SK-N-SH treated with all-trans-retinoic acid at 6 μM for 48 hours (cell line): ENCODE measurements around the gene RBMS3.

ENCODE experiments used
- ATAC-seq: fragments of 200-7000 bp; cut with Tn5 transposase; 3 replicates; pipeline ENCODE4 v1.9.1; 2020; ENCODE audit warnings: mild to moderate bottlenecking, moderate library complexity
- BACH2 ChIP-seq: fragments of 250-450 bp; sonication (Bioruptor Pico); IDR thresholded peaks from 2 replicates; pipeline ENCODE4 v1.9.0; 2021; ENCODE audit warnings: mild to moderate bottlenecking, borderline replicate concordance
- CSDC2 ChIP-seq: fragments of 250-450 bp; sonication (Bioruptor Pico); IDR thresholded peaks from 2 replicates; pipeline ENCODE4 v1.5.0; 2020; ENCODE audit warnings: mild to moderate bottlenecking, moderate library complexity
- GLIS3 ChIP-seq: fragments of 250-450 bp; sonication (Bioruptor Pico); IDR thresholded peaks from 2 replicates; pipeline ENCODE4 v1.5.0; 2020; ENCODE audit warnings: mild to moderate bottlenecking, moderate library complexity
- ISL1 ChIP-seq: fragments of 250-450 bp; sonication (Bioruptor Pico); IDR thresholded peaks from 2 replicates; pipeline ENCODE4 v2.1.2; 2022; ENCODE audit warnings: mild to moderate bottlenecking, moderate library complexity
- RARB ChIP-seq: fragments of 250-450 bp; sonication (Bioruptor Pico); IDR thresholded peaks from 2 replicates; pipeline ENCODE4 v1.8.0; 2021; ENCODE audit warnings: mild to moderate bottlenecking, moderate library complexity
- SNAI2 ChIP-seq: fragments of 250-450 bp; sonication (Bioruptor Pico); IDR thresholded peaks from 2 replicates; pipeline ENCODE4 v1.5.0; 2020; ENCODE audit warnings: mild to moderate bottlenecking, moderate library complexity
- TCF4 ChIP-seq: fragments of 250-450 bp; sonication (Bioruptor Pico); IDR thresholded peaks from 2 replicates; pipeline ENCODE4 v1.8.0; 2021; ENCODE audit warnings: mild to moderate bottlenecking, moderate library complexity, borderline replicate concordance
- TOX ChIP-seq: fragments of 250-450 bp; sonication (Bioruptor Pico); IDR thresholded peaks from 2 replicates; pipeline ENCODE4 v1.8.0; 2021; ENCODE audit warnings: mild to moderate bottlenecking, moderate library complexity, borderline replicate concordance
- ZFP3 ChIP-seq: fragments of 250-450 bp; sonication (Bioruptor Pico); IDR thresholded peaks from 2 replicates; pipeline ENCODE4 v1.5.0; 2020; ENCODE audit warnings: mild to moderate bottlenecking, moderate library complexity
- ZFP30 ChIP-seq: fragments of 450-650 bp; formaldehyde crosslinking; IDR thresholded peaks from 2 replicates; pipeline ENCODE4 v1.5.0; 2022; ENCODE audit warnings: mild to moderate bottlenecking, moderate library complexity
- ZNF70 ChIP-seq: fragments of 450-650 bp; formaldehyde crosslinking; IDR thresholded peaks from 2 replicates; pipeline ENCODE4 v1.5.0; 2020; ENCODE audit warnings: mild to moderate bottlenecking, moderate library complexity
- TF ChIP-seq, protein P1 (sequence below): fragments of 250-450 bp; sonication (Bioruptor Pico); IDR thresholded peaks from 2 replicates; pipeline ENCODE4 v1.5.1; 2020; ENCODE audit warnings: low read depth, mild to moderate bottlenecking, moderate library complexity
- TF ChIP-seq, protein P2 (sequence below): fragments of 250-450 bp; sonication (Bioruptor Pico); IDR thresholded peaks from 2 replicates; pipeline ENCODE4 v1.5.1; 2021; ENCODE audit warnings: mild to moderate bottlenecking, moderate library complexity
- TF ChIP-seq, protein P3 (sequence below): fragments of 250-450 bp; sonication (Bioruptor Pico); IDR thresholded peaks from 2 replicates; pipeline ENCODE4 v1.5.0; 2020; ENCODE audit warnings: mild to moderate bottlenecking, moderate library complexity
- TF ChIP-seq, protein P4 (sequence below): fragments of 250-450 bp; sonication (Bioruptor Pico); IDR thresholded peaks from 2 replicates; pipeline ENCODE4 v1.8.0; 2021; ENCODE audit warnings: low read depth, mild to moderate bottlenecking, moderate library complexity, borderline replicate concordance

Gene RBMS3

DNA sequence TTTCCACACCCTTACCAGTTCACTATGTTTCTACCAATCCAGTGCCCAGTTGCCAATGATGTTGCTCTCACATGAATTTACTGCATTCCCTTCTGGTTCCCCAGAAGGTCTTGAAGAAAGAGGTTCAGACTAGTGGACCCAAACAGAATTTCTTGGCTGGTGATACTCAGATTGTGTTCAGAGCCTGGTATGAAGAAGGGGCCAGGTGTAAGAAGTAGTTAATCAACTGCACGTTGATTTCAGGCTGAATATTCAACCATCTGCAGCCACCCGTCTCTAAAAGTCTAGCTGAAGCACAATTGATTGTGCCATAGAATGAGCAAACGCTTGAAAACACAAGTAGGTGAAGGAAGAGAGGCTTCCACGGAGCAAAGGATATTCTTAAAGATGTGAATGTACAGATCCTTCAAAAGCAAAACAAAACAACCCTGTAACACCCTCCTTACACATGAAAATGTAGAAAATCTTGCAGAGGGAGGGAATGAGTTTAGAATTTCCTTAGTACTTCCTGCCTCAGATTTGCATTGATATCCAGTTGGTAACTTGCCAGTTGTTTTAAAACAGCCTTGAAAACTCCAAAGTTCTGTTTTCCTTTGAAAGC is 4.7 kb downstream of the RBMS3 start (continued):
- TF ChIP-seq, protein P1, sequence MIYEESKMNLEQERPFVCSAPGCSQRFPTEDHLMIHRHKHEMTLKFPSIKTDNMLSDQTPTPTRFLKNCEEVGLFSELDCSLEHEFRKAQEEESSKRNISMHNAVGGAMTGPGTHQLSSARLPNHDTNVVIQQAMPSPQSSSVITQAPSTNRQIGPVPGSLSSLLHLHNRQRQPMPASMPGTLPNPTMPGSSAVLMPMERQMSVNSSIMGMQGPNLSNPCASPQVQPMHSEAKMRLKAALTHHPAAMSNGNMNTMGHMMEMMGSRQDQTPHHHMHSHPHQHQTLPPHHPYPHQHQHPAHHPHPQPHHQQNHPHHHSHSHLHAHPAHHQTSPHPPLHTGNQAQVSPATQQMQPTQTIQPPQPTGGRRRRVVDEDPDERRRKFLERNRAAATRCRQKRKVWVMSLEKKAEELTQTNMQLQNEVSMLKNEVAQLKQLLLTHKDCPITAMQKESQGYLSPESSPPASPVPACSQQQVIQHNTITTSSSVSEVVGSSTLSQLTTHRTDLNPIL: no peak

DNA sequence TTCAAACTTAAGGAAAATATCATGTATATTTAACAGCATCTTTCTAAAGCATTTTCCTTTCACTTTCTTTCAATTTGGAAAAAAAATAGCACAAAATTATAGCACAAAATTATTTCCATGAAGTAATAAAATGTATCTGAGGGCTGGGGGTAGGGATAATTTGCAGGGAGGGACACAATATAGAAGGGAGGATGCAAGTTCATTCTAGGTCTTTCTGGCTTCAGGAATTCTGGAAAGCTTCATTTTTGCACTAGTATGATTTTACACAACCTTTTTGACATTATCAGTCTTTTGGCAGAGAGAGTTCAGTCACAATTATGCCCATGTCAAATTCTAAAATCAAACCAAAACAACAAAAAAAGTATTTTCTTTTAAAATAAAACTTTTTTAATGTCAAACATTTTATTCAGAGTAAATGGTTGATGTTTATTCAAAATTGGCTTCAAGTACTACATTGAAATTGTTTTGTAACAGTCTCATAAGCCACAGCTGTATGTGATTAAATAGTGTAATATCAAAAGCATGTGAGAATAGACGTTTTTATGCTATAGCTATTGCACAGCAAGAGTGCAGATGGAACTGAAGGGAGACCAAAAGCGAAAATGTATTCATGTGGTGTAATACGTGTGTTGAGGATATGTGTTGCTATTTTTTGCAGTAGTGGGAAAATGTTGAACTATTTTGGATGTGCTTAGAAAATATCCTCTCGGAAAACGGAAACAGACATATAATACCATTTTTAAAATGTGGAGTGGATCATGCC is 5.8 kb downstream of the RBMS3 start:
- no peak for TF ChIP-seq TOX (CRISPR knock-in tag)
- TF ChIP-seq, protein P2, sequence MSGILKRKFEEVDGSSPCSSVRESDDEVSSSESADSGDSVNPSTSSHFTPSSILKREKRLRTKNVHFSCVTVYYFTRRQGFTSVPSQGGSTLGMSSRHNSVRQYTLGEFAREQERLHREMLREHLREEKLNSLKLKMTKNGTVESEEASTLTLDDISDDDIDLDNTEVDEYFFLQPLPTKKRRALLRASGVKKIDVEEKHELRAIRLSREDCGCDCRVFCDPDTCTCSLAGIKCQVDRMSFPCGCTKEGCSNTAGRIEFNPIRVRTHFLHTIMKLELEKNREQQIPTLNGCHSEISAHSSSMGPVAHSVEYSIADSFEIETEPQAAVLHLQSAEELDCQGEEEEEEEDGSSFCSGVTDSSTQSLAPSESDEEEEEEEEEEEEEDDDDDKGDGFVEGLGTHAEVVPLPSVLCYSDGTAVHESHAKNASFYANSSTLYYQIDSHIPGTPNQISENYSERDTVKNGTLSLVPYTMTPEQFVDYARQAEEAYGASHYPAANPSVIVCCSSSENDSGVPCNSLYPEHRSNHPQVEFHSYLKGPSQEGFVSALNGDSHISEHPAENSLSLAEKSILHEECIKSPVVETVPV (CRISPR knock-in tag): no peak
- TF ChIP-seq ISL1 (CRISPR knock-in tag): no peak
- TF ChIP-seq, protein P3, sequence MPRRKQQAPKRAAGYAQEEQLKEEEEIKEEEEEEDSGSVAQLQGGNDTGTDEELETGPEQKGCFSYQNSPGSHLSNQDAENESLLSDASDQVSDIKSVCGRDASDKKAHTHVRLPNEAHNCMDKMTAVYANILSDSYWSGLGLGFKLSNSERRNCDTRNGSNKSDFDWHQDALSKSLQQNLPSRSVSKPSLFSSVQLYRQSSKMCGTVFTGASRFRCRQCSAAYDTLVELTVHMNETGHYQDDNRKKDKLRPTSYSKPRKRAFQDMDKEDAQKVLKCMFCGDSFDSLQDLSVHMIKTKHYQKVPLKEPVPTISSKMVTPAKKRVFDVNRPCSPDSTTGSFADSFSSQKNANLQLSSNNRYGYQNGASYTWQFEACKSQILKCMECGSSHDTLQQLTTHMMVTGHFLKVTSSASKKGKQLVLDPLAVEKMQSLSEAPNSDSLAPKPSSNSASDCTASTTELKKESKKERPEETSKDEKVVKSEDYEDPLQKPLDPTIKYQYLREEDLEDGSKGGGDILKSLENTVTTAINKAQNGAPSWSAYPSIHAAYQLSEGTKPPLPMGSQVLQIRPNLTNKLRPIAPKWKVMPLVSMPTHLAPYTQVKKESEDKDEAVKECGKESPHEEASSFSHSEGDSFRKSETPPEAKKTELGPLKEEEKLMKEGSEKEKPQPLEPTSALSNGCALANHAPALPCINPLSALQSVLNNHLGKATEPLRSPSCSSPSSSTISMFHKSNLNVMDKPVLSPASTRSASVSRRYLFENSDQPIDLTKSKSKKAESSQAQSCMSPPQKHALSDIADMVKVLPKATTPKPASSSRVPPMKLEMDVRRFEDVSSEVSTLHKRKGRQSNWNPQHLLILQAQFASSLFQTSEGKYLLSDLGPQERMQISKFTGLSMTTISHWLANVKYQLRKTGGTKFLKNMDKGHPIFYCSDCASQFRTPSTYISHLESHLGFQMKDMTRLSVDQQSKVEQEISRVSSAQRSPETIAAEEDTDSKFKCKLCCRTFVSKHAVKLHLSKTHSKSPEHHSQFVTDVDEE (CRISPR knock-in tag): no peak
- TF ChIP-seq SNAI2 (CRISPR knock-in tag): no peak
- no peak for TF ChIP-seq RARB
- peak; percentile 86 for TF ChIP-seq ZNF70 (CRISPR knock-in tag)
- no peak for TF ChIP-seq GLIS3
- peak; percentile 54; the same call in 1 of the 2 replicates for TF ChIP-seq TCF4 (CRISPR knock-in tag)
- TF ChIP-seq CSDC2 (CRISPR knock-in tag): no peak
- TF ChIP-seq, protein P1: no peak
- peak; percentile 38 for ATAC-seq

DNA sequence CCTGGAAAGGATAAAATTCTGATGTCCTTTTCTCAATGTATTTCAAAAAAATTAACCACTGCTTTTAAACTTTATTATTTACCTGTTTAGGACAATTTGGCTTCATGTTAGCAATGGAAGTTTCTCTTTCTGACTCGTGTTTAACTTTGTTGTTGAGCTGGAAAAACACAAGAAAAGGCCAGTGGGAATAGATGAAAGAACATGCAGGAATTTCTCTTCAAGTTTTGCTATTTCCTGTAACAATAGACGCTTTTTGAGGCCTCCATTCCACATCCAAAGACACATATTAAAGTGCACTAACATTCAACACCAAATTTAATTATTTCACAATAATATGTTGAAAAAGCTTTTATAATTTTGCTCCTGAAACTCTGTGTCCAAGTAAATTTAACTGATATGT is 9.7 kb downstream of the RBMS3 start:
- no peak for ATAC-seq
- TF ChIP-seq ZFP3 (CRISPR knock-in tag) (no peak), ZFP30 (CRISPR knock-in tag) (no peak), BACH2 (no peak), SNAI2 (CRISPR knock-in tag) (no peak), TOX (CRISPR knock-in tag) (no peak), RARB (no peak), ISL1 (CRISPR knock-in tag) (no peak)
- TF ChIP-seq, protein P3 (CRISPR knock-in tag): no peak
- TF ChIP-seq, protein P4, sequence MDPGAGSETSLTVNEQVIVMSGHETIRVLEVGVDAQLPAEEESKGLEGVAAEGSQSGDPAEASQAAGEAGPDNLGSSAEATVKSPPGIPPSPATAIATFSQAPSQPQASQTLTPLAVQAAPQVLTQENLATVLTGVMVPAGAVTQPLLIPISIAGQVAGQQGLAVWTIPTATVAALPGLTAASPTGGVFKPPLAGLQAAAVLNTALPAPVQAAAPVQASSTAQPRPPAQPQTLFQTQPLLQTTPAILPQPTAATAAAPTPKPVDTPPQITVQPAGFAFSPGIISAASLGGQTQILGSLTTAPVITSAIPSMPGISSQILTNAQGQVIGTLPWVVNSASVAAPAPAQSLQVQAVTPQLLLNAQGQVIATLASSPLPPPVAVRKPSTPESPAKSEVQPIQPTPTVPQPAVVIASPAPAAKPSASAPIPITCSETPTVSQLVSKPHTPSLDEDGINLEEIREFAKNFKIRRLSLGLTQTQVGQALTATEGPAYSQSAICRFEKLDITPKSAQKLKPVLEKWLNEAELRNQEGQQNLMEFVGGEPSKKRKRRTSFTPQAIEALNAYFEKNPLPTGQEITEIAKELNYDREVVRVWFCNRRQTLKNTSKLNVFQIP: no peak
